HG03460 (cell line): Measurements from ENCODE around the gene BACH2.
"Not testable (repeated sequence)": the region's sequence is repeated elsewhere in the genome, so short reads cannot be mapped to it uniquely, and the experiment has no call there.

Experiments
- ATAC-seq: cut with Tn5 transposase; IDR thresholded peaks from one replicate; pipeline ENCODE4 v1.9.1; 2021; ENCODE audit not compliant: unreplicated experiment

The BACH2 gene

DNA sequence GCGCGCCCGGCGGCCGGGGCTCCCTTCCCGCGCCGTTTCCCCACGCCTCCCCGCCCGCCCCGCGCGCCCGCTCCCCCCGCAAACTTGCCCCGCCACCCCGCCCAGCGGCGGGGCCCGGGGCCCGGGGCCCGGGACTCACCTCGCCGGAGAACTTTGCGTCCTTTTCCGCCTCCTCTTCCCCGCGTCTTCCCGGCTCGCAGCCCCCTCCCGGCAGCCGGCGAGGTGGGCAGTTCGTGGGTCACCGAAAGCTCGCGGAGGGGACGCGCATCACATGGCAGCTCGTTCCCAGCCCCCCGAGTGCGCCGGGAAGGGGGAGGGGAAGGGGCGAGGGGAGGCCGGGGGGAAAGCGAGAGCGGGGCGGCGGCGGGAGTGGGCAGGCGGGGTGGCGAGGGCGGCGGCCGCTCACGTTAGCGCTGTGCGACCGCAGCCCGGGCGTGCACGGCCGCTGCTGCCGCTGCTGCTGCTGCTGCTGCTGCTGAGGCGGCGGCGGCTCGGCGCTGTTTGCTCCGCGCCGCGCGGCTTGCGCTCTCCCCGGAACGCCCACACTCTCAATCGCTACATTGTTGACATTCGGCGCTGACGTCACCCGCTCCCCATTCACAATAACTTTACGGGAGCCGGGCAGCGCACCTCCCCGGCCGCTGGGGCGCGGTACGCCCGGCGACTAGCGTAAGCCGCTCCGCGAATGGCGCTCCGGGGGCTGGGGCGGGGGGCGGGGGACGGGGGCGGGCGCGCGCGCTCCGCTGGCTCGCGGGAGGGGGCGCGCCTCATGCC lies at the start of gene BACH2:
BACH2 (minus strand) TSS at position 503 of the 774 bp plus-strand sequence. CDS start 287,999 bp downstream, outside the sequence.
- ATAC-seq: peak; percentile 67

DNA sequence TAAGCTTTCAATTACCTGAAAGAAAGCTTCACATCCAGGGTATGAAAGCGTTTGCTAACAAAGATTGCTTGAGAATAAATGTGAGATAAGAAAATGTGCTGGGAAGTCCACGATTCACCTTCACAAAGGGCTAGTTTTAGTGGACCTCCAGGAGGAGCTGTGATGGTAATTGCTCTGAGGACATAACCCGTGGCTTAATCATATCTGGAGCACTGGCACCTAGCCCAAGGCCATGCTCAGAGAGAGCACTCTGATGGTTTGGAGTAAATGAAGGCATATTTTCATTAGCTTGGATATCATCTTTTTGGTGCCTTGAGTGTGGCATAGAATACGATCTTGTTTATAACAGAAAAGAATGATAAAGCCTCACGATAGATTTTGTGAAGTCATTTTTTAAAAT lies 46.9 kb upstream of the BACH2 start:
- ATAC-seq: no peak

DNA sequence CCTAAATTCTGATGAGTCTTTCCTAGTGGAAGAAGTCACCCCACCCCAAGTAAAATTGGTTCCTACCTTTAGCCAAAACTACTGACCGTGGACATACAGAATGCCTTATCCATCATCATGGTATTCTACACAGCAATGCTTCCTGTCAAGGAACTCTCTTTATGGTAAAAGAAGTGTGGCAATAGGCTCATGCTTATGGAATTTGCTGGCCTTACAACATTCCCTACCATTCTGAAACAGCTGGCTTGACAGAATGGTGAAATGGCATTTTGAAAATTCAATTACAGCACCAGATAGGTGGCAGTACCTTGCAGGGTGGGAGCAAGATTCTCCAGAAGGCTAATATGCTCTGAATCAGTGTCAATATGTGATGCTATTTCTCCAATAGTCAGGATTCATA lies 41.8 kb upstream of the BACH2 start:
- ATAC-seq: no peak

DNA sequence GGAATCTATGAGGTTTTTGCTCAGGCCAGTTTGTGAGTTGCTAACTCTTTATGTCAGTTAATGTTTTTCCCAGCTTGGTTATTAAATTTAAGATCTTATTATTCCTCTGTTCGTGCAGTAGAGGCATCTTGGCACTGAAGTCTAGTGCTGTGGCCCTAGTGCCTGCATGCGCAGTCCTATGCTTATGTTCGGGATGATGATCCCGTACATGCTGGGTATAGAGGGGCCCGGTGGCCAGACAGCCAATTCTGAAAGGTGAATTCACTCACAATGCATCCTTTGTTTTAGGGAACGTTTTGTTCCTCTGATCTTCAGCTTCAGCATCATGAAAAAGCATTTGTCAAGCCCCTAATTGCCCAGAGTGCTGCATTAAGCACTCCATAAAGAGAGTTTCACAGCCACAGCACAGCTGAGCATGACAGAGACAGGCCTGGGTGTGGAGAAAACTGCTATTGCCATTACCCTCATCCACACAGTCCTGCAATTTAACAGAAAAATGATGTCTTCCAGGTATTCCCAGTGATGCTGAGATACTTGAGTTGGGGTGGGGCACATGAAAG lies 39.8 kb upstream of the BACH2 start:
- no peak for ATAC-seq

DNA sequence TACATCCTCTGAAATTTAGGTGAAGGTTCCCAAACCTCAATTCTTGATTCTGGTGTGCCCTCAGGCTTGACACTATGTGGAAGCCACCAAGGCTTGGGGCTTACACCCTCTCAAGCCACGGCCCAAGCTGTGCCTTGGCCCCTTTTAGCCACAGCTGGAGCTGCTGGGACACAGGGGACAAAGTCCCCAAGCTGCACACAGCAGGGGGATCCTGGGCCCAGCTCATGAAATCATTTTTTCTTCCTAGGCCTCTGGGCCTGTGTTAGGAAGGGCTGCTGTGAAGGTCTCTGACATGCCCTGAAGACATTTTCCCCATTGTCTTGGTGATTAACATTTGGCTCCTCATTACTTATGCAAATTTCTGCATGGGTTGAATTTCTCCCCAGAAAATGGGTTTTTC lies 37.3 kb upstream of the BACH2 start:
- ATAC-seq: no peak

DNA sequence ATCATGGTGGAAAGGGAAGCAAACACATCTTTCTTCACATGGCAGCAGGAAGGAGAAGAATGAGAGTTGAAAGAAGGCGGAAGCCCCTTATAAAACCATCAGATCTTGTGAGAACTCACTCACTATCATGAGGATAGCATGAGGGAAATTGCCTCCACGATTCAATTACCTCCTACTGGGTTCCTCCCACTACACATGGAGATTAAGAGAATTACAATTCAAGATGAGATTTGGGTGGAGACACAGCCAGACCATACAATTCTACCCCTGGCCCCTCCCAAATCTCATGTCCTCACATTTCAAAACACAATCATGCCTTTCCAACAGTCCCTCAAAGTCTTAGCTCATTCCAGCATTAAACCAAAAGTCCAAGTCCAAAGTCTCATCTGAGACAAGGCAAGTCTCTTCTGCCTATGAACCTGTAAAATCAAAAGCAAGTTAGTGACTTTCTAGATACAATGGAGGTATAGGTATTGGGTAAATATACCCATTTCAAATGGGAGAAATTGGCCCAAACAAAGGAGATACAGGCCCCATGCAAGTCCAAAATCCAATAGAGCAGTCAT lies 36.4 kb upstream of the BACH2 start:
- not testable (repeated sequence) for ATAC-seq

DNA sequence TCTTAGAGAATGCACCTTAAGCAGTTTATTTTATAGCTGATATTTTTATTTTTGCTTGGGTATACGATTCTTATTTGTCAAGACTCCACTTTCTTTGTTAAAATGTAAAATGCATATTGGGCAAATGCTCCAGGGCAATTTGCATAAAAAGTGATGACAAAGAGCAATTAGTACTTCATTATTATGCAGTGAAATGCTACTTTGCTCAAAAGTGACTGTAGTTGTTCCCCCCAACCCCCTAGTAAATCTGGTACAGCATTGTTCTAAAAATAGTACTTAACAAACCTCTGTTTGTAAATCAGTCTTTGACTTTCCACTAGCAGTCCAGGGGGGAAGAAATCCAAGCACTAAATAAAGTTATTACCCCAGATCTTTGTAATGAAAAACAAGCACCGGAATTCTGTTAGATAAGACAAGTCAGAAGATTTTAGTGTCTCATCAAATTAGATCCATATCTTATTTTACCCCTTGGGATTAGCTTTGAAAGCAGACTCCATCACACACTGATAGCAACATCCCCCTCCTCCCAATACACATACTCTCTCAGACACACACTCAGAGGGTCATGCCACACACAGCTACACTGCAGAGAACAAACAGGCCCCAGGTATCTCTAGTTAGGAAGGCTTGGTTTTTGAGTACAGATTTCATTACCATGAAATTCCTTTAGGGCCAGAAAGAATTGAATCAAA lies 32.9 kb upstream of the BACH2 start:
- no peak for ATAC-seq

DNA sequence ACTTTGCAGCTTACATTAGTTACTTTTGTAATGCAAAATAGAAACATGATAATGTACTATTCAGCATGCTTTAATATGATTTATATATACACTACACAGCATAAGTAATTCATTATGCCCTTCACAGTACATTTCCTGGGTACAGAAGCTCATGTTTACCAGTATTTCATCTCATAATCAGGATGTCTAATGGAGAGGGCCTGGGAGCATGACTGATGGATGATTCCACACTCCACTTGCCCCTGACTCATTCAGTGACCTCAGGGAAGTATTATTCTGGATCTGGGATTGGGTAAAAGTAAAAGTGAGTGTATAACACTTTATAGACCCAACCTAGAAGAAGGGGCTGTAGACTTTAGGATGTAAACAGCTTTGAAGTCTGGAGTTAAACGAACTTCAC lies 31.4 kb upstream of the BACH2 start:
- no peak for ATAC-seq

DNA sequence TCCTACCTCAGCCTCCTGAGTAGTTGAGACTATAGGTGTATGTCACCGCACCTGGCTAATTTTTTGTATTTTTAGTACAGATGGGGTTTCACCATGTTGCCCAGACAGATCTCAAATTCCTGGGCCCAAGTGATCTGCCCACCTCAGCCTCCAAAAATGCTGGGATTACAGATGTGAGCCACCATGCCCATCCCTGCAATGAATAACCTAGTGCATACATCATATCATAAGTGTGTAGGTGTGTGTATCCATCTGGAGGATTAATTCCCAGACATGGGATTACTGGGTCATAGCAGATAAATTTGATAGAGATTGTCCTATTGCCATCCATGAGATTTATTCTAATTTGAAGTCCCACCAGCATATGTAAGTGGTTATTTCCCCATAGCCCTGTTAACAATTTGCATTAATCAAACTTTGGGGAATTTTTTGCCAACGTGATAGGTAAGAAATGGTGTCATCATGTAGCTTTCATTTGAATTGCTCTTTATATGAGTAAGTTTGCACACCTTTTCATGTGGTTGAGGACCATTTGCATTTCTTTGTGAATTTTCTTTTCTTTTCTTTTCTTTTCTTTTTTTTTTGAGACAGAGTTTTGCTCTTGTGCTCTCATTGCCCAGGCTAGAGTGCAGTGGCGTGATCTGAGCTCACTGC lies 29.9 kb upstream of the BACH2 start:
- no peak for ATAC-seq

DNA sequence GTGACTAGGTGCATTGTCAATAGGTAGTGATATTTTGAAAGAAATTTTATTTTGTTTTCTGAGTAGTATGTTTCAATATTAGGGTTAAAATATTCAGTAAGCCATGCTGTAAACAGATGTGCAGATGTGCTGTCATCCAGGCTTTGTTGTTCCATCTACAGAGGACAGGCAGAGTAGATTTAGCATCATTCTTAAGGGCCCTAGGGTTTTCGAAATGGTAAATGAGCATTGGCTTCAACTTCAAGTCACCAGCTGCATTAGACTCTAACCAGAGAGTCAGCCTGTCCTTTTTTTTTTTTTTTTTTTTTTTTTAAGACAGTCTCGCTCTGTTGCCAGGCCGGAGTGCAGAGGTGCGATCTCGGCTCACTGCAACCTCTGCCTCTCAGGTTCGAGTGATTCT lies 27.1 kb upstream of the BACH2 start:
- no peak for ATAC-seq

DNA sequence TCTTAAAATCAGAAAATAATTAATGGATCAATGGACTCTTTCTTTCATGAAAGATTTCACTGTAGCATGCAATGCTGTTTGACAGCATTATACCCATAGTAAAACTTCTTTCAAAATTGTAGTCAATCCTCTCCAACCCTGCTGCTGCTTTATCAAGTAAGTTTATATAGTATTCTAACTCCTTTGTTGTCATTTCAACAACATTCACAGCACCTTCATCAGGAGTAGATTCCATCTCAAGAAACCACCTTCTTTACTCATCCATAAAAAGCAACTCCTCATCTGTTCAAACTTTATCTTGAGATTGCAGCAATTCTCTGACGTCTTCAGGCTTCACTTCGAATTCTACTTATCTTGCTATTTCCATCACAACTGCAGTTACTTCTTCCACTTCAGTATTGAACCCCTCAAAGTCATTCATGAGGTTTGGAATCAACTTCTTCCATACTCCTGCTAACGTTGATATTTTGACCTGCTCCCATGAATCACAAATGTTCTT lies 26.4 kb upstream of the BACH2 start:
- no peak for ATAC-seq

DNA sequence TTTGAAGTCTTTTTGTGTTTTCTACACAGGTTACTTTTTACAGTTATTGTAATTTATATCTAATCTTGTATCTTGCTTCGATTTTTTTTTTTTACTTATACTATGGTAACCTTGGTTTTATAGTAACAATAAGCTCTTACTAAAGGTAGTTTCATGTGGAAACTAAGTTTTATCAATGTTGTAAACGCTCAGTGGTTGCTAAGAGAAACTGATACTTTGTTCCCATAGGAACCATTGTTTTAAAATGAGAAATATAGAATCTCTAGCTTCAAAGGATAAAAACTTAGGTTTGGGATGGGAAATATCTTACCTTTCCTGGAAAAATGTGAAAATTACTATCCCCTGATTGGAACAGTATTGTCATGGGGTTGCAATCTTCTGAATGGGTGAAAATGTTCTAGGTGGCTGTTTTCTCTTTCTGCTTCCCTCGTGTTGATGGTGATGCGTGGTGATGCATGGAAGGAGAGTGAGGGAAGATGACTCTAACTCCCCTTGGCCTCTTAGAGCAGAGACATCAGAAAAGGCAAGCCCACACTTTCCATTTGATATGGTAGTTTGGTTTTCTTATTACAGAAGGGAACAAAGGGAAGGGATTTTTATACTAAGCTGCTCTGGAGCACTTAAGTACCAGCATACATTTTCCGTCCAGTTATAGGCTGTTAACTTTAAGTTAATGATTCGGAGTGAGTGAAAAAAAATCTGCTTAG lies 23.5 kb upstream of the BACH2 start:
- no peak for ATAC-seq

DNA sequence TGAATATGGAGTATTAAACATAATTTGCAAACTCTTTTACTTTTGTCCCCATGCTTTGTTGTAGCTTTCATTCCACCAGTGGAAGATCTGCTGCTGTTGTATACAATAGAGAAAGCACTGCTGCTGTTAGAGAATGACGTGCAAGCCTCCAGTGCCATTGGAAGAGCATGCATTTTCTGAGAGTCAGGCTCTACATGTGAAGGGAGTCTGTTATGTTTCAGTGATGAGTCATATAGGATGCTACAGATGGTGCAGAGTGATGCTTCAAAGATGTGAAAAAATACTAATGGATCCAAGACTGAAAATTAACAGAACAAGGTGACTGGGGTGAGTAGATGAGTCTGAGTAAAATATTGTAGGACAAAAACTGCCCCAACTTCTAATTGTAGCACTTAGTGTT lies 22.4 kb upstream of the BACH2 start:
- ATAC-seq: no peak

DNA sequence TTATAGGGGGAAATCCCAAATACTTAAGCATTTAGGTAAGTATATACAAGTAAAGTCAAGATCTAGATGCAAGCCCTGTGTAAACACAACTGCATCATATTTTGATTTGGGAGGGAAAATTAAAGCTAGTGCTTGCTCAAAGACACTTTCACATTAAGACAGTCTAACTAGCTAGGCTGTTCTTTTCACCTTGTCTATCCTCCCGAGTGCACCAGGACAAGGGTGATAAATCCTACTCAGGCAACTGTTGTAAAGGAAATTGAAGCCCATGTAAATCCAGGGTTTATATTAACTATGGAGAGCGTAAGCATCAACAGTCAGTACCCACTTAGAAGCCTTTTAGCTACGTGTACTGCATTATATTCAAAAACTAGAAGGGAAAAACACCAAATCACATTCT lies 19.3 kb upstream of the BACH2 start:
- ATAC-seq: no peak

DNA sequence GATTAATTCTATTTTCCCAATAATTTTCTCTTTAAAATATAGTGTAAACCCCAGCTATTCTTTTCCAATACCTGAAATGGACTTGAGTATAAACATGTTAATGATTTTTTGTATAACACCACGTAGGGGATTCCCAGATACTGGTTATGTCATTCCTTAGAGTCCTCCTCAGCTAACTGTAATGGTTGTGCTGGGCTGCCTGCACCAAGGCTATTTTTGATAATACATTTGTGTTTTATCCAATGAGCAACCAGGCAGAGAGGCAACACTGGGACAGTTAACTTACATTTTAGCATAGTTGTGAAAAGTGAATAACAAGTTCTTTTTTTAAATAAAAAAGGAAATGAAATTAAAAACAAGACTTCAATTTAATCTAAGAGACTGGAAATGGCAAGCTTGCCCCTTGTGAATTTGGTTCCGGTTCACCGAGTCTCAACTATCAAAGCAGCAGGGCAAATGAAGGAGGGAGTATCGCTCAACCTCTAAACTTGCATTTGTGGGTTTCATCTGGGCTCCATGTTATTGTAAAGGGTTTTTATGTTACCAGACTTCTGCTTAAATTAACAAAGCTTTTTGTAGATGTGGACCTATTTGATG lies 18.8 kb upstream of the BACH2 start:
- no peak for ATAC-seq

DNA sequence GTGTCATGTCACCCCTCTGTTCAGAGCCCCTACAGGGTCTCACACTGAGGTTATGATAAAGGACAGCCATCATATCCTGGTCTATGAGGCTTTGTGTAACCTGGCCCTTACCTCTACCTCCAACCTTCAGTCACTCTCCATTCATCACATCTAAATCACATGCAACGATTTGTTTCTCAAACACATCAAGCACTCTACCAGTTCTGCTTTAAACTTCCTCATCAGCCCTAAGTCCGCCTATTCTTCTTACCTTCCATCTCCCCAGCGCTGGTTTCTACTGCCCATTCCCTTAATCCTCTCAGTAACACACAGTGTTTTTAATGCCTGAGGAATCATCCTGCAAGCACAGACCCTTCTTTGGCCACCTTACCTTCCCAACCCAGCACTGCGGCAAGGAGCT lies 17.9 kb upstream of the BACH2 start:
- ATAC-seq: no peak

DNA sequence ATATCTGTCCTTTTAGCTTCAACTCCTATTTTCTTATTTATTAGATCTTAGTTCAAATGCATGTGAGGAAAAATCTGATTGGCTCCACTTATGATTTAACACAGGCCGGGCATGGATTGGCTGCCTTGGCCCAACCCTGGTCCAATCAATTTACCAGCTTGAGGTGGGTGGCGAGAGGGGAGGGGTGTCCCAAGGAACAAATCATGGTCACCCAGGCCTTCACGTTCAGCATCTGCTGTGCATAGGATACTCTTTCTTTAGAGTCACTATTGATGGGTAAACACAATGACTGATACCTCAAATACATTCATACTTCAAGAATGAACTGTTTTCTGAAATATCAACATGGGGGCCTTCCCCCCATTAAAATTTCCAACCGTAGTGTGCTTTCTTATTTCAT lies 14.9 kb upstream of the BACH2 start:
- no peak for ATAC-seq

DNA sequence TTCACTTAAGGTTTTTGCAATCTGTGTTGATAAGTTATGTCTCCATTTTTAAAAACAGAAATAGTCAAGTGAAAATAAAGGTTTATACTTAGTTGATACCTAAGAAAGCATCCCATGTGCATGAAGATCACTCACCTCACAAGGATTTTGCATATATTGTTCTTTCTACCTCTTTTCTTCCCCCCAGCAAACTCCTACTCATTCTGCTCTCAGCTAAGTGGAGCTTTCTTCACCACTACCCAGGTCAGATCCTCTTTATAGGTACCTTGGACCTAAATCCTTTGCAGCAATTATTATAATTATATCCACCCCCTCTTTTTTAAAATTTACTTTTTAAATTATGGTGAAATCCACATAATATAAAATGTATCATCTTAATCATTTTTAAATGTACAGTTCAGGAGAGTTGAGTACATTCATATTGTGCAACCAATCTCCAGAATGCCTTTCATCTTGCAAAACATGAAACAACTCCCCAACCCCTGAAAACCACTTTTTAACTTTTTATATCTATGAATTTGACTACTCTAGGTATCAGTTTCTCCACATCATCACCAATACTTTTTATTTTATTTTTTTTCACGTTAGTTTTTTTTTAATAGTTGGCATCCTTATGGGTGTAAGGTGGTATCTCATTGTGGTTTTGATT lies 9.3 kb upstream of the BACH2 start:
- ATAC-seq: no peak

DNA sequence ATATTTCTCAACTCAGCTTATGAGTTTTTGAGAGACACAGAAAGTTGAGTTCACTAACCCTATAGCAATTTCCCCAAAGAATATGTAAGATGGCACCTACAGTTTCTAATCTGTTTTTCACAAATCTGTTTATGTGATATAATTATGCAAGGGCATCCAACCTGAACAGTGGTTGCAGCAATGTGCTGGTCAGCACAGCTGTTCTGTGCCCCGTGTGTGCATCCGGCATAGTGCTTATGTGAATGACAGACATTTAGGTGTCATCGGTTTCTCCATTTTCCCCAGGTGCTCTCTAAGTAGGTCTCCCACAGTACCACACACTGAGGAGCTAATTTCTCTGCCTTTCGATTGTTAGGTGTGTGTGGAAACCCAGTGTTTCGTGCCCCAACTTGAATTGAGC lies 7.7 kb upstream of the BACH2 start:
- ATAC-seq: no peak

DNA sequence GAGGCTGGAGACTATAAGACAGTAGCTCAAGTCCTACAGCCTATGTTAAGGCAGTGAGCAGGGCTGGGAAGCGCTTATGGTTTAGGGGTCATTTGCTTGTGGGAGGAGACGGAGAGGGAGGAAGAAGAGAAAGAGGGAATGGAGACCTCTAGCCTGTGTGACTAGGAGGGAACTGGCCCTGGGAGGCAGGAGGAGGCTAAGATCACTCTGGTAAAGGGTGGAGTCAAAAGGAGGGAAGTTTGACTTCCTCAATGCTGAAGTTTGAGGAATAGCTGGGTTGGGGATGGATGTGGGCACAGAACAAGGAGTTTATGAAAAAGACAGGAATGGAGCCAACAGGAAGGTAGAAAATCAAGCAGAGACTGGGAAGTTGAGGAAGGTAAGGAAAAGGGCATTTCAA lies 6.4 kb upstream of the BACH2 start:
- no peak for ATAC-seq
